BJ (cell line): ENCODE measurements around the gene UBALD1. TPM values are rescaled to one million over a fixed set of nuclear protein-coding genes. Genes with fewer than 3 reads are reported as not detected.

ENCODE experiments used
- CTCF ChIA-PET: fragments of 350-600 bp; formaldehyde crosslinking; extraction: SDS; loops from one replicate; lab custom pipeline; 2021; ENCODE audit warnings: antibody characterized with exemption, inconsistent platforms; lab: Yijun Ruan, JAX
- POLR2A ChIA-PET: fragments of 300-600 bp; sonication (Branson Sonifier 250); formaldehyde crosslinking; extraction: SDS; loops from one replicate; lab custom pipeline; 2021; ENCODE audit warnings: antibody characterized with exemption; lab: Charles Lee
- DNase-seq: peaks from one replicate; pipeline ENCODE4 v3.0.0-alpha.2; 2011; ENCODE audit warnings: low read depth
- H3K27me3 ChIP-seq: 2 replicates; pipeline ENCODE4 v1.6.0; 2011; ENCODE audit warnings: low read length; ENCODE audit not compliant: control insufficient read depth, insufficient read depth
- H3K36me3 ChIP-seq: 2 replicates; pipeline ENCODE4 v1.5.1; 2011; ENCODE audit warnings: low read length; ENCODE audit not compliant: control insufficient read depth, insufficient read depth
- H3K4me3 ChIP-seq: 2 replicates; pipeline ENCODE4 v1.5.1; 2011; ENCODE audit warnings: low read depth, mild to moderate bottlenecking, control low read depth, low read length
- polyA plus RNA-seq: library from polyadenylated mRNA; depleted of rRNA; stranded (reverse); fragments of >200 nt; gene quantifications from 2 replicates; pipeline ENCODE4 v1.2.3, GENCODE V29; 2011; rRNA removed
- small RNA-seq: library from RNA; depleted of rRNA; stranded (forward); fragments of <200 nt; gene quantifications from one replicate; pipeline ENCODE3, GENCODE V24; 2012; ENCODE audit warnings: low replicate concordance, low read depth; ENCODE audit not compliant: insufficient read length
- TF ChIP-seq, protein P1 (sequence below): IDR thresholded peaks from 2 replicates; pipeline ENCODE4 v1.5.1; 2011; ENCODE audit warnings: low read depth, mild to moderate bottlenecking, control low read depth, inconsistent platforms, low read length, moderate library complexity; ENCODE audit not compliant: insufficient read depth

Gene UBALD1
- polyA plus RNA-seq, 1 experiment = 11.6 TPM

DNA sequence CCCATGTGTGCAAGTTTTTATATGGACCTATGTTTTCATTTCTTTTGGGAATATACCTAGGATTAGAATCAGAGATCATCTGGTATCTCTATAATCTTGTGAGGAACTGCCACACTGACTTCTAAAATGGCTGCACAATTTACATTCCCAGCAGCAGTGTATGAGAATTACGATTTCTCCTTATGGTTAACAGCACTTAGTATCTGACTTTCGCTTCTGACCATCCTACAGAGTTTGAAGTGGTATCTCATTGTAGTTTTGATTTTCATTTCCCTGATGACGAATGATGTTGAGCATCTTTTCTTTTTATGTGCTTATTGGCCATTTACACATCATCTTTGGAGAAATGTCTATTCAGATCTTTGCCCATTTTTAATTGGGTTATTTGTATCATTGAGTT, 48.5 kb downstream of the UBALD1 start:
- peaks cover 4% of the 10 kb centered on the region; the same call in 1 of the 2 replicates for H3K27me3 ChIP-seq

DNA sequence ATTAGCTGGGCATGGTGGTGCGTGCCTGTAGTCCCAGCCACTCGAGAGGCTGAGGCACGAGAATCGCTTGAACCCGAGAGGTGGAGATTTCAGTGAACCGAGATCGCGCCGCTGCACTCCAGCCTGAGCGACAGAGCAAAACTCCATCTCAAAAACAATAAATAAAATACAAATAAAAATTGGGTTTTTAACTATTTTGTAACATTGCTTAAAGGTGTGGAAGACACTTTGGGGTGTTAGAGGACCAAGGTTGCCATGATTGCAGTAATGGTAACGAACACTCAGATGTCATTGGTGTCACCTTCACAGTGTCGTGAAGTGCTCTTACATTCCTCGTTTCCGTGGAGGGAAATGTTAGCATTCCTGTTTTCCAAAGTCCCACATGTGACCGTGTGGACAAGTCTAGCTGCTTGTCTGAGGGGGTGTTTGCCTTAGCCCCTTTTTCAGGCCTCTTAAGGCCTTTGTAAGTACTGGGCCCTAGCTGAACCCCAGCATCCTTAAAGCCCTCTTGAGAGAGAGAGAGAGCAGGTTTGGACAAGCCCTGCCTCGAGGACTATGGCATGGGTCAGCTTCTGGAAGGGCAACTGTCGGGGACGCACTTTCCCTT, 49.9 kb downstream of the UBALD1 start:
- CTCF ChIA-PET = interaction anchor here (0.8 to 1.0 kb wide), 3 partner anchors 12 to 59 kb away, joined by 3 read pairs; no protein-coding TSS in a partner anchor
- POLR2A ChIA-PET = no interaction called here
- DNase-seq = no peak

More for the DNA sequence above, 48.5 kb downstream of the UBALD1 start:
- CTCF ChIA-PET = interaction anchor here (0.8 kb wide), 1 partner anchor 18 kb away, joined by 3 read pairs; no protein-coding TSS in a partner anchor
- DNase-seq = no peak
- TF ChIP-seq, protein P1, sequence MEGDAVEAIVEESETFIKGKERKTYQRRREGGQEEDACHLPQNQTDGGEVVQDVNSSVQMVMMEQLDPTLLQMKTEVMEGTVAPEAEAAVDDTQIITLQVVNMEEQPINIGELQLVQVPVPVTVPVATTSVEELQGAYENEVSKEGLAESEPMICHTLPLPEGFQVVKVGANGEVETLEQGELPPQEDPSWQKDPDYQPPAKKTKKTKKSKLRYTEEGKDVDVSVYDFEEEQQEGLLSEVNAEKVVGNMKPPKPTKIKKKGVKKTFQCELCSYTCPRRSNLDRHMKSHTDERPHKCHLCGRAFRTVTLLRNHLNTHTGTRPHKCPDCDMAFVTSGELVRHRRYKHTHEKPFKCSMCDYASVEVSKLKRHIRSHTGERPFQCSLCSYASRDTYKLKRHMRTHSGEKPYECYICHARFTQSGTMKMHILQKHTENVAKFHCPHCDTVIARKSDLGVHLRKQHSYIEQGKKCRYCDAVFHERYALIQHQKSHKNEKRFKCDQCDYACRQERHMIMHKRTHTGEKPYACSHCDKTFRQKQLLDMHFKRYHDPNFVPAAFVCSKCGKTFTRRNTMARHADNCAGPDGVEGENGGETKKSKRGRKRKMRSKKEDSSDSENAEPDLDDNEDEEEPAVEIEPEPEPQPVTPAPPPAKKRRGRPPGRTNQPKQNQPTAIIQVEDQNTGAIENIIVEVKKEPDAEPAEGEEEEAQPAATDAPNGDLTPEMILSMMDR = no peak
- Histone ChIP-seq H3K36me3 (no peaks in the 10 kb centered on the region), H3K4me3 (no peak overlapping the region)
- POLR2A ChIA-PET = no interaction called here

GRCh38 chr16:4561596-4561995, 53.1 kb downstream of the UBALD1 start:
- Histone ChIP-seq H3K4me3 (no peak overlapping the region), H3K27me3 (peaks cover 4% of the 10 kb centered on the region; the same call in 1 of the 2 replicates), H3K36me3 (no peaks in the 10 kb centered on the region)
- ChIA-PET POLR2A (no interaction called here), CTCF (interaction anchor here (1.6 to 2.8 kb wide), 4 partner anchors 13 to 55 kb away, joined by 5 to 9 read pairs (median 7); no protein-coding TSS in a partner anchor)
- no peak for DNase-seq
- TF ChIP-seq, protein P1 = no peak

More for the DNA sequence above, 49.9 kb downstream of the UBALD1 start:
- H3K4me3 ChIP-seq = no peak overlapping the region
- H3K27me3 ChIP-seq = peaks cover 4% of the 10 kb centered on the region; the same call in 1 of the 2 replicates
- no peaks in the 10 kb centered on the region for H3K36me3 ChIP-seq
- TF ChIP-seq, protein P1 = no peak

Small RNA genes within 50 kb of the gene (small RNA-seq; reads per million reads assigned to genes)
- gene RN7SL850P = not detected

Other genes with a start within 250 kb of the UBALD1 start
- 30.0 and 71.6 TPM in 2 replicates for gene VASN, start 243.0 kb downstream of the UBALD1 start, polyA plus RNA-seq
- 5.3 and 13.8 TPM in 2 replicates for gene CORO7, start 198.3 kb downstream of the UBALD1 start, polyA plus RNA-seq
- 35.9 and 48.8 TPM in 2 replicates for gene DNAJA3, start 189.0 kb downstream of the UBALD1 start, polyA plus RNA-seq
- 47.4 and 78.0 TPM in 2 replicates for gene NMRAL1, start 140.3 kb downstream of the UBALD1 start, polyA plus RNA-seq
- gene HMOX2, start 138.5 kb downstream of the UBALD1 start, polyA plus RNA-seq = 43.5 and 59.5 TPM in 2 replicates
- 8.4 and 15.2 TPM in 2 replicates for gene CDIP1, start 76.1 kb downstream of the UBALD1 start, polyA plus RNA-seq
- gene C16orf96, start 58.5 kb downstream of the UBALD1 start, polyA plus RNA-seq = not detected in 2 replicates
- 2.9 and 4.5 TPM in 2 replicates for gene MGRN1, start 9.9 kb upstream of the UBALD1 start, polyA plus RNA-seq
- gene NUDT16L1, start 78.7 kb upstream of the UBALD1 start, polyA plus RNA-seq = 17.4 and 33.3 TPM in 2 replicates
- 14.6 and 23.7 TPM in 2 replicates for gene ANKS3, start 119.4 kb upstream of the UBALD1 start, polyA plus RNA-seq
- gene DNAAF8, start 119.6 kb upstream of the UBALD1 start, polyA plus RNA-seq = 1.9 and 2.2 TPM in 2 replicates
- gene ZNF500, start 152.3 kb upstream of the UBALD1 start, polyA plus RNA-seq = 4.9 and 6.5 TPM in 2 replicates
- gene SEPTIN12, start 173.5 kb upstream of the UBALD1 start, polyA plus RNA-seq = not detected in 2 replicates
- gene SMIM22, start 180.5 kb upstream of the UBALD1 start, polyA plus RNA-seq = not detected in 2 replicates
- gene ROGDI, start 187.7 kb upstream of the UBALD1 start, polyA plus RNA-seq = 15.8 and 31.9 TPM in 2 replicates
- gene GLYR1, start 232.4 kb upstream of the UBALD1 start, polyA plus RNA-seq = 34.0 and 41.6 TPM in 2 replicates
- gene UBN1, start 232.6 kb upstream of the UBALD1 start, polyA plus RNA-seq = 8.8 and 11.2 TPM in 2 replicates